Measurements from ENCODE around the gene CAMP.
A peak's percentile ranks its signal among the peaks of the same experiment; 100 is the strongest.

Gene CAMP

GRCh38 chr3:48240000-48240963 is 17.0 kb downstream of the CAMP start:
- Histone ChIP-seq H3K9ac (ENCODE audit: low read depth, low read length, poor library complexity, severe bottlenecking) (peak overlapping the region; percentile 75), H3K9me2 (replicated peaks; ENCODE audit: low read depth, low read length) (no peaks in the 10 kb centered on the region), H3F3A (ENCODE audit: low read depth) (no peaks in the 10 kb centered on the region), H3K4me1 (ENCODE audit: insufficient read depth, low read length, poor library complexity, severe bottlenecking) (peaks cover 20% of the 10 kb centered on the region), H3K9me3 (ENCODE audit: insufficient read depth, low read depth, low read length) (no peaks in the 10 kb centered on the region), H3K4me3 (ENCODE audit: low read length, poor library complexity, severe bottlenecking) (peak overlapping the region; percentile 83), H2AFZ (ENCODE audit: low read length) (peak overlapping the region; percentile 95), H4K20me1 (ENCODE audit: insufficient read depth, low read length, poor library complexity, severe bottlenecking) (no peaks in the 10 kb centered on the region), H3K36me3 (ENCODE audit: insufficient read depth, low read length) (no peaks in the 10 kb centered on the region), H3K4me2 (ENCODE audit: low read depth, low read length, poor library complexity, severe bottlenecking) (peak overlapping the region; percentile 58), H3K79me2 (ENCODE audit: insufficient read depth, low read length) (peaks cover 12% of the 10 kb centered on the region), H3K27me3 (ENCODE audit: insufficient read depth, low read length, poor library complexity, severe bottlenecking) (no peaks in the 10 kb centered on the region)
- TF ChIP-seq EZH2phosphoT487 (IDR thresholded peaks at IDR 0.05; ENCODE audit: borderline replicate concordance) (no peak), CTCF (conservative IDR thresholded peaks at IDR 0.05; ENCODE audit: low read length) (no peak)

- Histone ChIP-seq H3K79me2 (ENCODE audit: insufficient read depth, low read length) (peaks cover 12% of the 10 kb centered on the region), H3K9ac (ENCODE audit: low read depth, low read length, poor library complexity, severe bottlenecking) (peak overlapping the region; percentile 75)
- TF ChIP-seq EZH2phosphoT487 (IDR thresholded peaks at IDR 0.05; ENCODE audit: borderline replicate concordance) (no peak), CTCF (conservative IDR thresholded peaks at IDR 0.05; ENCODE audit: low read length) (no peak)
Observed at GRCh38 chr3:48241796-48242455, 18.6 kb downstream of the CAMP start.

GRCh38 chr3:48243886-48244285 is 20.6 kb downstream of the CAMP start:
- TF ChIP-seq CTCF (conservative IDR thresholded peaks at IDR 0.05; ENCODE audit: low read length), result no peak
- TF ChIP-seq EZH2phosphoT487 (IDR thresholded peaks at IDR 0.05; ENCODE audit: borderline replicate concordance), result no peak
- H3K4me2 ChIP-seq (ENCODE audit: low read depth, low read length, poor library complexity, severe bottlenecking), result peak overlapping the region; percentile 58
- no peaks in the 10 kb centered on the region for H3K9me2 ChIP-seq (replicated peaks; ENCODE audit: low read depth, low read length)
- no peaks in the 10 kb centered on the region for H3K36me3 ChIP-seq (ENCODE audit: insufficient read depth, low read length)
- H2AFZ ChIP-seq (ENCODE audit: low read length), result no peak overlapping the region
- no peaks in the 10 kb centered on the region for H3F3A ChIP-seq (ENCODE audit: low read depth)
- H3K27me3 ChIP-seq (ENCODE audit: insufficient read depth, low read length, poor library complexity, severe bottlenecking), result no peaks in the 10 kb centered on the region
- H3K79me2 ChIP-seq (ENCODE audit: insufficient read depth, low read length), result peaks cover 12% of the 10 kb centered on the region
- H3K9me3 ChIP-seq (ENCODE audit: insufficient read depth, low read depth, low read length), result no peaks in the 10 kb centered on the region
- peaks cover 37% of the 10 kb centered on the region for H3K4me1 ChIP-seq (ENCODE audit: insufficient read depth, low read length, poor library complexity, severe bottlenecking)
- no peak overlapping the region for H3K4me3 ChIP-seq (ENCODE audit: low read length, poor library complexity, severe bottlenecking)
- H4K20me1 ChIP-seq (ENCODE audit: insufficient read depth, low read length, poor library complexity, severe bottlenecking), result peaks cover 4% of the 10 kb centered on the region
- no peak overlapping the region for H3K9ac ChIP-seq (ENCODE audit: low read depth, low read length, poor library complexity, severe bottlenecking)

More at GRCh38 chr3:48241796-48242455, 18.6 kb downstream of the CAMP start:
- no peaks in the 10 kb centered on the region for H3K9me2 ChIP-seq (replicated peaks; ENCODE audit: low read depth, low read length)
- H3K9me3 ChIP-seq (ENCODE audit: insufficient read depth, low read depth, low read length), result no peaks in the 10 kb centered on the region
- no peaks in the 10 kb centered on the region for H3K36me3 ChIP-seq (ENCODE audit: insufficient read depth, low read length)
- H3F3A ChIP-seq (ENCODE audit: low read depth), result no peaks in the 10 kb centered on the region
- peak overlapping the region; percentile 58 for H3K4me2 ChIP-seq (ENCODE audit: low read depth, low read length, poor library complexity, severe bottlenecking)
- peaks cover under 1% of the 10 kb centered on the region for H4K20me1 ChIP-seq (ENCODE audit: insufficient read depth, low read length, poor library complexity, severe bottlenecking)
- no peaks in the 10 kb centered on the region for H3K27me3 ChIP-seq (ENCODE audit: insufficient read depth, low read length, poor library complexity, severe bottlenecking)
- H3K4me1 ChIP-seq (ENCODE audit: insufficient read depth, low read length, poor library complexity, severe bottlenecking), result peaks cover 20% of the 10 kb centered on the region
- H2AFZ ChIP-seq (ENCODE audit: low read length), result no peak overlapping the region
- peak overlapping the region; percentile 83 for H3K4me3 ChIP-seq (ENCODE audit: low read length, poor library complexity, severe bottlenecking)
